Neural cell (in vitro differentiated cells): ENCODE data around the gene LYZ. TPM values are rescaled to one million over a fixed set of nuclear protein-coding genes. Genes with fewer than 3 reads are reported as not detected.

ENCODE experiments used
- H2AFZ ChIP-seq: fragments of 200-600, 300-800 bp; sonication (generic), shearing (Covaris generic); 2 replicates; pipeline ENCODE4 v1.6.0; 2014; ENCODE audit warnings: low read depth, mild to moderate bottlenecking, antibody characterized with exemption, low read length, moderate library complexity
- H3F3A ChIP-seq: fragments of 200-600 bp; shearing (Covaris generic); 2 replicates; pipeline ENCODE4 v1.6.1; 2016; ENCODE audit warnings: mild to moderate bottlenecking, moderate library complexity, mixed read lengths, antibody characterized with exemption, low read length; ENCODE audit not compliant: insufficient read depth, poor library complexity, severe bottlenecking
- H3K27ac ChIP-seq: fragments of 200-600, 300-800 bp; sonication (generic), shearing (Covaris generic); 2 replicates; pipeline ENCODE4 v1.5.1; 2014; ENCODE audit warnings: mild to moderate bottlenecking, low read length, moderate library complexity
- H3K27me3 ChIP-seq: fragments of 300-800, 200-600 bp; sonication (generic), shearing (Covaris generic); 2 replicates; pipeline ENCODE4 v1.6.0; 2014; ENCODE audit warnings: mild to moderate bottlenecking, low read depth, low read length, moderate library complexity; ENCODE audit not compliant: insufficient read depth
- H3K36me3 ChIP-seq: fragments of 300-800, 200-600 bp; sonication (generic), shearing (Covaris generic); 2 replicates; pipeline ENCODE4 v1.5.1; 2014; ENCODE audit warnings: mild to moderate bottlenecking, antibody characterized with exemption, low read length, moderate library complexity; ENCODE audit not compliant: insufficient read depth
- H3K4me2 ChIP-seq: fragments of 300-800, 200-600 bp; sonication (generic), shearing (Covaris generic); 2 replicates; pipeline ENCODE4 v1.6.0; 2014; ENCODE audit warnings: mild to moderate bottlenecking, low read length
- H3K4me3 ChIP-seq: fragments of 300-800, 200-600 bp; sonication (generic), shearing (Covaris generic); 2 replicates; pipeline ENCODE4 v1.5.1; 2014; ENCODE audit warnings: mild to moderate bottlenecking, low read length, moderate library complexity
- H3K79me2 ChIP-seq: fragments of 200-600 bp; shearing (Covaris generic); replicated peaks from 2 replicates; pipeline ENCODE4 v1.6.0; 2014; ENCODE audit warnings: mild to moderate bottlenecking, low read length, moderate library complexity; ENCODE audit not compliant: insufficient read depth
- H3K9ac ChIP-seq: fragments of 300-800, 200-600 bp; sonication (generic), shearing (Covaris generic); 2 replicates; pipeline ENCODE4 v1.6.1; 2016; ENCODE audit warnings: mild to moderate bottlenecking, low read length, mixed read lengths
- H3K9me2 ChIP-seq: fragments of 200-600 bp; shearing (Covaris generic); 2 replicates; pipeline ENCODE4 v1.6.1; 2016; ENCODE audit warnings: mild to moderate bottlenecking, low read length, mixed read lengths; ENCODE audit not compliant: insufficient read depth
- H3K9me3 ChIP-seq: fragments of 200-600, 300-800 bp; sonication (generic), shearing (Covaris generic); 2 replicates; pipeline ENCODE4 v1.6.1; 2016; ENCODE audit warnings: mild to moderate bottlenecking, mixed run types, low read length, moderate library complexity, mixed read lengths
- H4K20me1 ChIP-seq: fragments of 200-600 bp; shearing (Covaris generic); 2 replicates; pipeline ENCODE4 v1.6.1; 2016; ENCODE audit warnings: mild to moderate bottlenecking, mixed run types; ENCODE audit not compliant: insufficient read depth
- CTCF ChIP-seq: fragments of 450-650 bp; IDR thresholded peaks from 2 replicates; pipeline ENCODE4 v1.5.1; 2014; ENCODE audit warnings: antibody characterized with exemption, mild to moderate bottlenecking, moderate library complexity; ENCODE audit not compliant: poor library complexity, severe bottlenecking
- EP300 ChIP-seq: fragments of 450-650 bp; conservative IDR thresholded peaks from 2 replicates; pipeline ENCODE4 v1.6.1; 2014; ENCODE audit warnings: antibody characterized with exemption, mild to moderate bottlenecking, moderate library complexity; ENCODE audit not compliant: poor library complexity, severe bottlenecking
- EZH2 ChIP-seq: fragments of 200-600, 300-800 bp; shearing (Covaris generic), sonication (generic); IDR thresholded peaks from 2 replicates; pipeline ENCODE4 v1.6.1; 2014; ENCODE audit warnings: antibody characterized with exemption, low read length, borderline replicate concordance, mild to moderate bottlenecking; ENCODE audit not compliant: insufficient read depth, poor library complexity, severe bottlenecking
- MXI1 ChIP-seq: fragments of 450-650 bp; conservative IDR thresholded peaks from 2 replicates; pipeline ENCODE4 v1.6.1; 2014; ENCODE audit warnings: antibody characterized with exemption, mild to moderate bottlenecking; ENCODE audit not compliant: poor library complexity, severe bottlenecking
- POLR2AphosphoS5 ChIP-seq: IDR thresholded peaks from 2 replicates; pipeline ENCODE4 v1.6.1; 2012
- RAD21 ChIP-seq: fragments of 450-650 bp; conservative IDR thresholded peaks from 2 replicates; pipeline ENCODE4 v1.6.1; 2014; ENCODE audit warnings: antibody characterized with exemption, mild to moderate bottlenecking, moderate library complexity
- REST ChIP-seq: IDR thresholded peaks from 2 replicates; pipeline ENCODE4 v1.6.1; 2012; ENCODE audit warnings: borderline replicate concordance
- SMC3 ChIP-seq: fragments of 450-650 bp; conservative IDR thresholded peaks from 2 replicates; pipeline ENCODE4 v1.6.1; 2014; ENCODE audit warnings: antibody characterized with exemption, mild to moderate bottlenecking, moderate library complexity; ENCODE audit not compliant: poor library complexity
- polyA plus RNA-seq: library from polyadenylated mRNA; depleted of rRNA; stranded (reverse); fragments of >200 nt; gene quantifications from 2 replicates; pipeline ENCODE4 v1.2.3, GENCODE V29; 2014

Gene LYZ
- polyA plus RNA-seq, 1 donor from 2014 or later = 0.20 TPM

- no peak for TF ChIP-seq MXI1
- TF ChIP-seq EZH2 = no peak
- TF ChIP-seq CTCF = no peak
- TF ChIP-seq SMC3 = no peak
- no peak for TF ChIP-seq EP300
- no peak for TF ChIP-seq POLR2AphosphoS5
- TF ChIP-seq RAD21 = no peak
- TF ChIP-seq REST = no peak
- H3K27me3 ChIP-seq = no peaks in the 10 kb centered on the region
- H3K4me3 ChIP-seq = no peak overlapping the region
- no peaks in the 10 kb centered on the region for H3F3A ChIP-seq
- no peaks in the 10 kb centered on the region for H3K9me3 ChIP-seq
- no peaks in the 10 kb centered on the region for H3K9me2 ChIP-seq
- no peaks in the 10 kb centered on the region for H3K79me2 ChIP-seq
- H3K9ac ChIP-seq = no peak overlapping the region
- H4K20me1 ChIP-seq = no peaks in the 10 kb centered on the region
- no peak overlapping the region for H3K27ac ChIP-seq
- no peak overlapping the region for H2AFZ ChIP-seq
- no peak overlapping the region for H3K4me2 ChIP-seq
- H3K36me3 ChIP-seq = no peaks in the 10 kb centered on the region
Measured at GRCh38 chr12:69318225-69318624, 30.0 kb upstream of the LYZ start.

GRCh38 chr12:69321351-69321750 is 26.8 kb upstream of the LYZ start:
- no peaks in the 10 kb centered on the region for H3K9me2 ChIP-seq
- no peak overlapping the region for H3K4me2 ChIP-seq
- no peaks in the 10 kb centered on the region for H4K20me1 ChIP-seq
- no peak overlapping the region for H2AFZ ChIP-seq
- H3K79me2 ChIP-seq = no peaks in the 10 kb centered on the region
- H3F3A ChIP-seq = no peaks in the 10 kb centered on the region
- no peak overlapping the region for H3K27ac ChIP-seq
- TF ChIP-seq REST (no peak), RAD21 (no peak), POLR2AphosphoS5 (no peak), SMC3 (no peak), MXI1 (no peak)
- no peaks in the 10 kb centered on the region for H3K27me3 ChIP-seq
- H3K9me3 ChIP-seq = no peaks in the 10 kb centered on the region
- no peak overlapping the region for H3K4me3 ChIP-seq
- no peak overlapping the region for H3K9ac ChIP-seq
- H3K36me3 ChIP-seq = no peaks in the 10 kb centered on the region
